A673 (cell line): ENCODE data around the gene LCLAT1. TPM values are rescaled to one million over a fixed set of nuclear protein-coding genes. Genes with fewer than 3 reads are reported as not detected.

Experiments
- BruUV-seq: library from RNA; stranded (reverse); fragments of 400-500 nt; replicated peaks from 2 replicates; lab custom pipeline; 2021; lab: Mats Ljungman, UMichigan
- CTCF ChIA-PET: fragments of 300-600 bp; sonication (Branson Sonifier 250); formaldehyde crosslinking; loops from one replicate; lab custom pipeline; 2022; ENCODE audit warnings: antibody characterized with exemption; lab: Charles Lee
- POLR2A ChIA-PET: fragments of 300-600 bp; sonication (Branson Sonifier 250); formaldehyde crosslinking; loops from one replicate; lab custom pipeline; 2022; ENCODE audit warnings: antibody characterized with exemption; ENCODE audit not compliant: low non-redundant PET; lab: Charles Lee
- DNase-seq: peaks from one replicate; pipeline ENCODE4 v3.0.0-alpha.2; 2015; ENCODE audit warnings: low spot score
- H3K27ac ChIP-seq: fragments of 200-600 bp; sonication (generic); 2 replicates; pipeline ENCODE4 v1.5.1; 2016; ENCODE audit warnings: mixed run types, low read depth, mild to moderate bottlenecking, mixed read lengths, antibody characterized with exemption, low read length; ENCODE audit not compliant: poor library complexity, severe bottlenecking
- H3K27me3 ChIP-seq: fragments of 200-600 bp; sonication (generic); replicated peaks from 2 replicates; pipeline ENCODE4 v1.6.1; 2017; ENCODE audit warnings: mixed run types, low read depth, mild to moderate bottlenecking, mixed read lengths, antibody characterized with exemption, low read length; ENCODE audit not compliant: insufficient read depth, poor library complexity
- H3K36me3 ChIP-seq: fragments of 200-600 bp; sonication (generic); 2 replicates; pipeline ENCODE4 v1.6.1; 2016; ENCODE audit warnings: mixed run types, mild to moderate bottlenecking, mixed read lengths, antibody characterized with exemption, low read length; ENCODE audit not compliant: insufficient read depth, poor library complexity, severe bottlenecking
- H3K4me1 ChIP-seq: fragments of 200-600 bp; sonication (generic); 2 replicates; pipeline ENCODE4 v1.6.1; 2017; ENCODE audit warnings: mixed run types, mild to moderate bottlenecking, mixed read lengths, antibody characterized with exemption, low read length; ENCODE audit not compliant: insufficient read depth, poor library complexity, severe bottlenecking
- H3K4me3 ChIP-seq: fragments of 200-600 bp; sonication (generic); 2 replicates; pipeline ENCODE4 v1.5.1; 2016; ENCODE audit warnings: low read depth, mixed run types, mild to moderate bottlenecking, mixed read lengths, low read length; ENCODE audit not compliant: poor library complexity, severe bottlenecking
- H3K9me3 ChIP-seq: fragments of 200-600 bp; sonication (generic); 2 replicates; pipeline ENCODE4 v1.6.1; 2016; ENCODE audit warnings: mixed run types, low read depth, mild to moderate bottlenecking, mixed read lengths, antibody characterized with exemption, low read length; ENCODE audit not compliant: poor library complexity, severe bottlenecking
- CTCF ChIP-seq: fragments of 300-800, 200-600 bp; sonication (generic); conservative IDR thresholded peaks from 2 replicates; pipeline ENCODE4 v1.5.1; 2017; ENCODE audit warnings: low read depth, mild to moderate bottlenecking, antibody characterized with exemption, low read length, moderate library complexity, mixed read lengths
- EZH2 ChIP-seq: fragments of 200-600 bp; sonication (generic); IDR thresholded peaks from 2 replicates; pipeline ENCODE4 v1.6.1; 2017; ENCODE audit warnings: borderline replicate concordance, low read depth, mild to moderate bottlenecking, mixed read lengths, antibody characterized with exemption, low read length; ENCODE audit not compliant: poor library complexity, severe bottlenecking
- intact Hi-C: fragments of 100-400 bp; cut with micrococcal nuclease; formaldehyde crosslinking; loops from one replicate; pipeline ENCODE4 v1.10.0; 2022; ENCODE audit not compliant: unreplicated experiment
- total RNA-seq: library from RNA; stranded (reverse); gene quantifications from 2 replicates; pipeline ENCODE4 v1.2.3, GENCODE V29; 2021

LCLAT1 gene
- total RNA-seq, 1 experiment from 2014 or later: 35.3 TPM

- ChIA-PET POLR2A (no interaction called here), CTCF (no interaction called here)
- Histone ChIP-seq H3K27me3 (no peaks in the 10 kb centered on the region), H3K4me3 (no peak overlapping the region), H3K4me1 (peaks cover 16% of the 10 kb centered on the region), H3K9me3 (no peaks in the 10 kb centered on the region), H3K27ac (no peak overlapping the region), H3K36me3 (no peaks in the 10 kb centered on the region)
- intact Hi-C loops: no loop called here
- BruUV-seq: no TSS peak
- no peak for DNase-seq
- TF ChIP-seq EZH2: no peak
- no peak for TF ChIP-seq CTCF
Observed at GRCh38 chr2:30457296-30457695, 10.2 kb downstream of the LCLAT1 start.

GRCh38 chr2:30459140-30459539, 12.1 kb downstream of the LCLAT1 start:
- DNase-seq: no peak
- intact Hi-C loops: no loop called here
- H3K9me3 ChIP-seq: no peaks in the 10 kb centered on the region
- H3K27ac ChIP-seq: no peak overlapping the region
- BruUV-seq: no TSS peak
- no peaks in the 10 kb centered on the region for H3K36me3 ChIP-seq
- ChIA-PET CTCF (no interaction called here), POLR2A (no interaction called here)
- no peak for TF ChIP-seq CTCF
- no peak for TF ChIP-seq EZH2
- H3K4me1 ChIP-seq: peaks cover 9% of the 10 kb centered on the region
- no peak overlapping the region for H3K4me3 ChIP-seq
- H3K27me3 ChIP-seq: no peaks in the 10 kb centered on the region

- BruUV-seq: no TSS peak
- intact Hi-C loops: no loop called here
- Histone ChIP-seq H3K4me3 (no peak overlapping the region), H3K27ac (no peak overlapping the region), H3K4me1 (no peaks in the 10 kb centered on the region), H3K27me3 (no peaks in the 10 kb centered on the region), H3K36me3 (no peaks in the 10 kb centered on the region), H3K9me3 (no peaks in the 10 kb centered on the region)
- CTCF ChIA-PET: no interaction called here
- DNase-seq: no peak
- TF ChIP-seq CTCF: no peak
- no peak for TF ChIP-seq EZH2
- POLR2A ChIA-PET: no interaction called here
Observed at GRCh38 chr2:30462131-30462857, 15.2 kb downstream of the LCLAT1 start.
